ENCODE results near the gene HEPN1.

GRCh38 chr11:124900464-124900863 lies 18.6 kb upstream of the HEPN1 start:
- TF ChIP-seq CTCF (IDR thresholded peaks at IDR 0.05), result no peak
- TF ChIP-seq POLR2A (IDR thresholded peaks at IDR 0.05), result no peak

All from right lobe of liver (tissue), 4 donors.